Measurements from ENCODE around the gene KIAA0586. TPM values are rescaled to one million over a fixed set of nuclear protein-coding genes. Genes with fewer than 3 reads are reported as not detected.

KIAA0586 gene
- total RNA-seq, 1 experiment from 2014 or later: 20.9 TPM

DNA sequence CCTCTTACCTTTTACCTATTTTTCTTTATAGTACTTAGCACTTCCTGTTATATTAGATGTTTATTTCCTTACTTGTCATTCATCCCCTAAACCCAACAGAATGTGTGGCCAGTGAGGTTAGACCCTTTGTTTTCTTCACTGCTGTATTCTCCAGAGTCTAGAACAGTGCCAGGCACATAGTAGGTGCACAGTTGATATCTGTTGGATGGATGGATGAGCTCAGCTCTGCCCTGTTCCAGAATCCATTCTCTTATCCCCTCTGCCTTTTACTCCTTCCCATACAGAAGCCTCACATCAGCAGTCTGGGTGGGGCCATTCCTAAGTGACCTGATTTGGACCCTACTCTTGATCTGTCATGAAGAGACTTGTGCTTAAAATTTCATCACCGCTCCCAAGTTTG is 115.7 kb downstream of the KIAA0586 start:
- Mint-ChIP-seq H3K36me3 (ENCODE audit: insufficient read depth in 1 of 3, low read depth in 3 of 3) (peaks cover 0 to 5% (median 5%) of the 10 kb centered on the region in 3 experiments; a peak in 3 of 7 replicates), H3K9me3 (no peaks in the 10 kb centered on the region), H3K4me1 (0 out of 4 replicates have a peak, but pooled peaks cover 0 to 3% of the 10 kb centered on the region in 2 experiments), H3K27ac (no peak overlapping the region), H3K4me3 (no peak overlapping the region), H3K27me3 (ENCODE audit: low read depth) (no peaks in the 10 kb centered on the region)
- Histone ChIP-seq H3K27ac (ENCODE audit: insufficient read length, low read depth, low read length) (no peak overlapping the region), H3K14ac (ENCODE audit: insufficient read depth, low read length) (no peak overlapping the region), H2AFZ (ENCODE audit: low read length) (no peak overlapping the region), H3K9me3 (ENCODE audit: control insufficient read depth, low read depth, low read length) (no peaks in the 10 kb centered on the region), H3K23me2 (ENCODE audit: insufficient read length, low read depth, low read length, poor library complexity, severe bottlenecking) (no peaks in the 10 kb centered on the region), H4K8ac (replicated peaks; ENCODE audit: insufficient read length, low read depth, low read length) (no peak overlapping the region), H3T11ph (ENCODE audit: low read length) (no peak overlapping the region), H4K91ac (ENCODE audit: insufficient read length, low read depth, low read length) (no peak overlapping the region), H4K20me1 (ENCODE audit: control insufficient read depth, insufficient read depth, insufficient read length) (no peaks in the 10 kb centered on the region), H3K18ac (ENCODE audit: insufficient read length, low read depth, low read length) (no peak overlapping the region), H2AK5ac (ENCODE audit: insufficient read length, low read length) (no peak overlapping the region), H3K79me2 (ENCODE audit: insufficient read depth, low read length) (no peaks in the 10 kb centered on the region), H3K4me2 (ENCODE audit: insufficient read depth, insufficient read length, low read length) (no peak overlapping the region), H2BK5ac (ENCODE audit: insufficient read length, low read length) (no peak overlapping the region), H3K79me1 (ENCODE audit: insufficient read depth, low read depth, low read length, poor library complexity, severe bottlenecking) (no peaks in the 10 kb centered on the region), H2BK120ac (ENCODE audit: low read depth, low read length, poor library complexity, severe bottlenecking) (no peak overlapping the region), H2BK15ac (ENCODE audit: low read depth, low read length) (no peak overlapping the region), H3K4ac (ENCODE audit: low read depth, low read length) (no peak overlapping the region), H3K4me1 (ENCODE audit: insufficient read depth, low read length) (no peaks in the 10 kb centered on the region), H3K56ac (ENCODE audit: insufficient read length, low read depth, low read length) (no peak overlapping the region), H2BK12ac (ENCODE audit: insufficient read length, low read depth, low read length) (no peak overlapping the region), H3K27me3 (ENCODE audit: insufficient read depth, low read length) (no peaks in the 10 kb centered on the region), H3K9ac (ENCODE audit: extremely low read depth, insufficient read length, low read length) (no peak overlapping the region), H4K5ac (ENCODE audit: insufficient read length, low read depth, low read length) (no peak overlapping the region), H3K23ac (ENCODE audit: insufficient read length, low read depth, low read length) (no peak overlapping the region), H2BK20ac (ENCODE audit: low read depth, low read length, poor library complexity, severe bottlenecking) (no peak overlapping the region)
- DNase-seq: no peak
- TF ChIP-seq, protein P1, sequence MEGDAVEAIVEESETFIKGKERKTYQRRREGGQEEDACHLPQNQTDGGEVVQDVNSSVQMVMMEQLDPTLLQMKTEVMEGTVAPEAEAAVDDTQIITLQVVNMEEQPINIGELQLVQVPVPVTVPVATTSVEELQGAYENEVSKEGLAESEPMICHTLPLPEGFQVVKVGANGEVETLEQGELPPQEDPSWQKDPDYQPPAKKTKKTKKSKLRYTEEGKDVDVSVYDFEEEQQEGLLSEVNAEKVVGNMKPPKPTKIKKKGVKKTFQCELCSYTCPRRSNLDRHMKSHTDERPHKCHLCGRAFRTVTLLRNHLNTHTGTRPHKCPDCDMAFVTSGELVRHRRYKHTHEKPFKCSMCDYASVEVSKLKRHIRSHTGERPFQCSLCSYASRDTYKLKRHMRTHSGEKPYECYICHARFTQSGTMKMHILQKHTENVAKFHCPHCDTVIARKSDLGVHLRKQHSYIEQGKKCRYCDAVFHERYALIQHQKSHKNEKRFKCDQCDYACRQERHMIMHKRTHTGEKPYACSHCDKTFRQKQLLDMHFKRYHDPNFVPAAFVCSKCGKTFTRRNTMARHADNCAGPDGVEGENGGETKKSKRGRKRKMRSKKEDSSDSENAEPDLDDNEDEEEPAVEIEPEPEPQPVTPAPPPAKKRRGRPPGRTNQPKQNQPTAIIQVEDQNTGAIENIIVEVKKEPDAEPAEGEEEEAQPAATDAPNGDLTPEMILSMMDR (conservative IDR thresholded peaks at IDR 0.05): no peak
- WGBS (ENCODE audit: extremely low coverage, insufficient read length, low lambda C conversion rate): no CpG with 5 or more reads among the region's 1 CpG
